Retinal pigment epithelial cell (primary cell): ENCODE results near the gene MYCBPAP.

Experiments
- DNase-seq: peaks from one replicate; pipeline ENCODE4 v3.0.0-alpha.2; 2010; ENCODE audit warnings: low read depth
- H3K4me3 ChIP-seq: 2 replicates; pipeline ENCODE4 v1.5.1; 2011; ENCODE audit warnings: mild to moderate bottlenecking, low read length, control low read depth, moderate library complexity
- TF ChIP-seq, protein P1 (sequence below): conservative IDR thresholded peaks from 2 replicates; pipeline ENCODE4 v1.5.1; 2011; ENCODE audit warnings: low read depth, low read length, control low read depth, inconsistent platforms

The MYCBPAP gene

DNA sequence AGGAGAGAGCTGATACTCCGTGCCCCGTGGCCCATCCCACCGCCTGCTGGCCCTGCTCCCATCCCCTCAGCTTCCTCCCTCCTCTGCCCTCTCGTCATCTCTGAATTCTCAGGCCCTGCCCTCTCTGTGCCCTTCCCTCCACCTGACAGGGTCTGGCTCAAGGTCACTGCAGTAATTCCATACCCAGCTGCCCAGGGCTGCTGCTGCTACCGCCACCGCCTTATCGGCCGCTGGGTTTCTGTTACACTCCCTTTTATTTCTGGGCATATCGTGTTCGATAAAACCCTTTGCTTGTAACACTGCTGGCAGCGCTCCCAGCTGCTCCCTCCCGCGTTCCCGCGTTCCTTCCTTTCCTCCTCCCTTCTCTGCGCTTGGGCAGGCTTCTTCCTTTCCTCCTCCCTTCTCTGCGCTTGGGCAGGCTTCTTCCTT lies 25.5 kb downstream of the MYCBPAP start:
- TF ChIP-seq, protein P1, sequence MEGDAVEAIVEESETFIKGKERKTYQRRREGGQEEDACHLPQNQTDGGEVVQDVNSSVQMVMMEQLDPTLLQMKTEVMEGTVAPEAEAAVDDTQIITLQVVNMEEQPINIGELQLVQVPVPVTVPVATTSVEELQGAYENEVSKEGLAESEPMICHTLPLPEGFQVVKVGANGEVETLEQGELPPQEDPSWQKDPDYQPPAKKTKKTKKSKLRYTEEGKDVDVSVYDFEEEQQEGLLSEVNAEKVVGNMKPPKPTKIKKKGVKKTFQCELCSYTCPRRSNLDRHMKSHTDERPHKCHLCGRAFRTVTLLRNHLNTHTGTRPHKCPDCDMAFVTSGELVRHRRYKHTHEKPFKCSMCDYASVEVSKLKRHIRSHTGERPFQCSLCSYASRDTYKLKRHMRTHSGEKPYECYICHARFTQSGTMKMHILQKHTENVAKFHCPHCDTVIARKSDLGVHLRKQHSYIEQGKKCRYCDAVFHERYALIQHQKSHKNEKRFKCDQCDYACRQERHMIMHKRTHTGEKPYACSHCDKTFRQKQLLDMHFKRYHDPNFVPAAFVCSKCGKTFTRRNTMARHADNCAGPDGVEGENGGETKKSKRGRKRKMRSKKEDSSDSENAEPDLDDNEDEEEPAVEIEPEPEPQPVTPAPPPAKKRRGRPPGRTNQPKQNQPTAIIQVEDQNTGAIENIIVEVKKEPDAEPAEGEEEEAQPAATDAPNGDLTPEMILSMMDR, result no peak
- H3K4me3 ChIP-seq, result no peak overlapping the region
- DNase-seq, result no peak

DNA sequence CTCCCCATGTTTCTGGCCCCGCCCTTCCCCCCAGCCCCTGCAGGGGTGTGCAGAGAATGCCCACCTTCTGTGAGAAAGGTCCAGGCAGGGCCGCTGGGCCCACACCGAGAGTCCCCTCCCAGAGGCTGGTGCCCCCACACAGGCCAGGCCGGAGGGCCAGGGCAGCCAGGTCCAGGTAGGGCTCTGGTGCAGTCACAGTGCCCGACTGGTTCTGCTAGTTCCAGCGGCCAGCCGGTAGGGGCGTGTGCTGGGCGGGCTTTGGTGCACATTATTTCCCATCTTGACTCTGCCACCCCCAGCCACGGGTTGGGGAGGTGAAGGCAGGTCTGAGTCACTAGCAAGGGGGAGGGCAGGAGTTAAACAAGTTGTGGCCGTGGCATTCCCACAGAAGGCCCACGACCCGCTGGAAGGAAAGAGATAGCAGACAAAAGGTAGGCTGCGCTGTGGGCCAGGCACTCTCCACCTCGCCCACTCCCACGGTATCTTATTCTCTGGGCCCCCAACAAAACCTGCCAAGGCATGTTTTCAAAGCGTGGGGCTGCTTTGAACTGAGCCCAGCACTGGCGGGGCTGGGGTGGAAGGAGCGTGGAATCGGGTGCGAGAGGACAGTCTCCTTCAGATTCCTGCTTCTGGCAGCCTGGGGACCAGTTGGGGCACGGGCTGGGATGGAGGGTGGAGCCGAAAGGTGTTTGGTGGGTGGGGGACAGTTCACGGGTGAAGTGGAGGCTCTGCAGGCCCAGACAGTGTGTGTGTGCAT lies 26.2 kb downstream of the MYCBPAP start:
- no peak for DNase-seq
- H3K4me3 ChIP-seq, result no peak overlapping the region
- TF ChIP-seq, protein P1, result peak; percentile 36

DNA sequence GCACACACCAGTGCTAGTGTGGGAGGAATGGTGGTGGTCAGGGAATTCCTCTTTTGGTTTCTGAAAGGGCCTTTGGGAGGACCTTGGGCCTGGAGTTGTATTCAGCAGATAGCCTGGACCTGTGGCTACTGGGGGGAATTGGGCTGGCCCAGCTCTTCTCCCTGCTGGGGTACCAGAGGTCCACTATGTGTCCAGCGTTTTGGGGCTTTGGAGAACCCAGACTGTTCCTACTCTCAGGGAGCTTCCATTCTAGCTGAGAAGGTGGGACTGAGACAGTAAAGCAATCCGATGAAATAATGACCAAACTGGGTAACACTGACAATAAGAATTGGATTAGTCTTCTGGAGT lies 26.7 kb downstream of the MYCBPAP start:
- H3K4me3 ChIP-seq, result no peak overlapping the region
- TF ChIP-seq, protein P1, result no peak
- no peak for DNase-seq

DNA sequence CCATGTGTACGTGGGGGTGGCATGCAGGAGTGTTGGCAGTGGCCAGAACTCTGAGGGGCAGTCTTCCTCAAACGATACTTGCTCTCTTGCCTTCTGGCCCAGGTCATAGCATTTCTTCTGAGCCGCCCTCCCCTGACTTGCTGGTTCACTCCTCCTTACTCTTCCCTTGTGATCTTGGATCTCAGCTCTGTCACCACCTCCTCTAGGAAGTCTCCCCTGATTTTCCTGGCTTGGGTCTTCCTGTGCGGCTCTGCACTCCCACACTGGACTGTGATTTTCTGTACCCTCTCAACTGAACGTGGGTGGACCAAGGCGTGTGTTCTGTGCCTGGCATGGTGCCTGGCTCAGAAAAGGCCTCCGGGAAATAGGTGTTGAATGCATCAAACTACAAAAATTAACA lies 27.2 kb downstream of the MYCBPAP start:
- H3K4me3 ChIP-seq, result no peak overlapping the region
- TF ChIP-seq, protein P1, result no peak
- no peak for DNase-seq

DNA sequence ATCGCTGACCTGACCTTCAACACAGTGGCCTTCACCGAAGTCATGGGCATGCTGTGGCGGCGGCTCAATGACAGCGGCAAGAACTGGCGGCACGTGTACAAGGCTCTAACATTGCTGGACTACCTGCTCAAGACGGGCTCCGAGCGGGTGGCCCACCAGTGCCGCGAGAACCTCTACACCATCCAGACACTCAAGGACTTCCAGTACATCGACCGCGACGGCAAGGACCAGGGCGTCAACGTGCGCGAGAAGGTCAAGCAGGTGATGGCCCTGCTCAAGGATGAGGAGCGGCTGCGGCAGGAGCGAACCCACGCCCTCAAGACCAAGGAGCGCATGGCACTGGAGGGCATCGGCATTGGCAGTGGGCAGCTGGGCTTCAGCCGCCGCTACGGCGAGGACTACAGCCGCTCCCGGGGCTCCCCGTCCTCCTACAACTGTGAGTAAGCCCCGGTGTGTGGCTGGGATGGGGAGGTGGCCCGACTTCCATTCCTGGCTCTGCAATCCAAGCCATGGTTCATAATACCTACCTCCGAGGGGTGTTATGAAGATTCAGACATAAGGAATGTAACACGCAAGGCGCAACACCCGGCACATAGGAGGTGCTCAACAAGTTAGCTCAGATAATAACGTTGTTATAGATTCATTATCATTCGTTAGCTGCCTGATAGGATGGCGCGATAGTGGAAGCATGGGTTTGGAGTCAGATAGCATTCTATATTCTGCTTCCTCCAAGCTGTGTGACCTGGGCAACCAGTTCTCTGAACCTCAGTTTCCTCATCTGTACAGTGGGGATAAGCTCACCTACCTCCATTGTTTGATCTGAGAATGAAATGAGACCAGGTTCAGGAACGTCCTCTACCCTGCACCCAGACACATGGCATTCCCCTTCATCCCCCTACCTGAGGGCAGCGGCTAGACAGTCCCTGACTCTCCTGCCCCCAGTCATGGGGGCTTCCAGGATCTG lies 28.7 kb downstream of the MYCBPAP start:
- DNase-seq, result no peak
- H3K4me3 ChIP-seq, result no peak overlapping the region
- TF ChIP-seq, protein P1, result no peak

DNA sequence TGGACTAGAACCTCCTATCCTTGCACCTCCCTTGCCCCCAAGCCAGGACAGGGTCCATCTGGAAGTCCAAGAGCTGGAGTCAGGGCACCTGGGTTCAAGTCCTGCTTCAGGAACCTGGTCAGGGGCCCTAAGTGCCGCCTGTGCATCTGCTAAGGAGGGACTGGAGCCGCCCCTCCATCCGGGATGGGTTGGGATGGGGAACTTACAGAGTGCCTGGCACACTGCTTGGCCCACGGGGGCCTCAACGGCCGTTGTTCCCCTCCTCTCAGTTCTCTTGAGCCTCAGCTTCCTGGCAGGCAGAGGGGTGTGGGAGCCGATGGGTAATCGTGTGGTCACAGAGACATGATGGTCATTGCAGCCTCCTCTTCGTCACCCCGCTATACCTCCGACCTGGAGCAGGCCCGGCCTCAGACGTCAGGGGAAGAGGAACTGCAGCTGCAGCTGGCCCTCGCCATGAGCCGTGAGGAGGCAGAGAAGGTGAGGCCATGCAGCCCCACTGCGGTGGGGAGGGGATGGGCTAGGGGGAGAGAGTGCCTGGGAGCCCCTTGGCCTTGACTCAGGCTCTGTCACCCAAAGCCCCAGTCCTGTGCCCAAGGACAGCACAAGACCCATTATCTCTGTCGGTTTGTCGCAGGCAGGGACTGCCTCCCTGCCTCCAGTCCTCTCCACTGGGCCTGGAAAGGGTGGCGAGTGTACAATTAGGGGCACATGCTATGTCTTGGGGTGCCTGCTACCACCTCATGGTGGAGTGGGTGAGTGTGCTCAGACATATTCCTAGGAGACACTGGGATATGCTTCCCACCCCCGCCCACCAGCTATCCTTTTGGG lies 29.7 kb downstream of the MYCBPAP start:
- DNase-seq, result no peak
- TF ChIP-seq, protein P1, result no peak
- no peak overlapping the region for H3K4me3 ChIP-seq
